Body of pancreas (tissue), 4 donors: ENCODE results near the gene SYMPK.

Source experiments
- POLR2A ChIP-seq, 3 donors: fragments of 450-650 bp; IDR thresholded peaks; one replicate each; pipeline ENCODE4 v1.6.1; 2016; ENCODE audit warnings: antibody characterized with exemption in 3 of 3, mild to moderate bottlenecking in 2 of 3
- TF ChIP-seq, protein P1 (sequence below), 7 experiments: fragments of 450-650 bp in 4 of 7; fragments of 200-600 bp in 3 of 7; sonication (generic) in 3 of 7; IDR thresholded peaks; one replicate each; pipeline ENCODE4 v1.5.1; 2016 to 2019; ENCODE audit warnings: antibody characterized with exemption in 7 of 7

DNA sequence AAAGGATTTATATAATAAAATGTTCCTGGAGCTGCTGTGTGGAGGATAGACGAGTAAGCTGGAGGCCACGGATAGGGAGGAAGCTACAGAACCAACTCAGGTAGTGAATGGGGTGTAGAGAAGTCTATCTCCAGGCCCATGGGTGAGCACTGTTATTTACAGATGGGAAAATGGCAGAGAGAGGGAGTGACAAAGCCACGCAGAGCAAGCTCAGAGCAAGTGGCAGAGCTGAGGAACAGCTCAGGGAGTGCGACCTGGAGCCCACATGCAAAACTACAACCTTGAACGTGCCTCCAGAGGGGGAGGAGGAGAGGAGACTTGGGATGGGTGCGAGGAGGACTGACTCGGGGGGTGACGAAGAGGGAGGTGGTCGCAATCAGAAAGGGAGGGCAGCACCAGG, 34.4 kb downstream of the SYMPK start:
- TF ChIP-seq, protein P1, sequence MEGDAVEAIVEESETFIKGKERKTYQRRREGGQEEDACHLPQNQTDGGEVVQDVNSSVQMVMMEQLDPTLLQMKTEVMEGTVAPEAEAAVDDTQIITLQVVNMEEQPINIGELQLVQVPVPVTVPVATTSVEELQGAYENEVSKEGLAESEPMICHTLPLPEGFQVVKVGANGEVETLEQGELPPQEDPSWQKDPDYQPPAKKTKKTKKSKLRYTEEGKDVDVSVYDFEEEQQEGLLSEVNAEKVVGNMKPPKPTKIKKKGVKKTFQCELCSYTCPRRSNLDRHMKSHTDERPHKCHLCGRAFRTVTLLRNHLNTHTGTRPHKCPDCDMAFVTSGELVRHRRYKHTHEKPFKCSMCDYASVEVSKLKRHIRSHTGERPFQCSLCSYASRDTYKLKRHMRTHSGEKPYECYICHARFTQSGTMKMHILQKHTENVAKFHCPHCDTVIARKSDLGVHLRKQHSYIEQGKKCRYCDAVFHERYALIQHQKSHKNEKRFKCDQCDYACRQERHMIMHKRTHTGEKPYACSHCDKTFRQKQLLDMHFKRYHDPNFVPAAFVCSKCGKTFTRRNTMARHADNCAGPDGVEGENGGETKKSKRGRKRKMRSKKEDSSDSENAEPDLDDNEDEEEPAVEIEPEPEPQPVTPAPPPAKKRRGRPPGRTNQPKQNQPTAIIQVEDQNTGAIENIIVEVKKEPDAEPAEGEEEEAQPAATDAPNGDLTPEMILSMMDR (IDR thresholded peaks at IDR 0.05) = no peak
- no peak for TF ChIP-seq POLR2A (IDR thresholded peaks at IDR 0.05)
